Measurements from ENCODE around the gene SLCO4A1. TPM values are rescaled to one million over a fixed set of nuclear protein-coding genes. Genes with fewer than 3 reads are reported as not detected.

The SLCO4A1 gene
- total and polyA plus RNA-seq, 12 donors, result 0.39 to 27.0 (median 4.9) TPM

DNA sequence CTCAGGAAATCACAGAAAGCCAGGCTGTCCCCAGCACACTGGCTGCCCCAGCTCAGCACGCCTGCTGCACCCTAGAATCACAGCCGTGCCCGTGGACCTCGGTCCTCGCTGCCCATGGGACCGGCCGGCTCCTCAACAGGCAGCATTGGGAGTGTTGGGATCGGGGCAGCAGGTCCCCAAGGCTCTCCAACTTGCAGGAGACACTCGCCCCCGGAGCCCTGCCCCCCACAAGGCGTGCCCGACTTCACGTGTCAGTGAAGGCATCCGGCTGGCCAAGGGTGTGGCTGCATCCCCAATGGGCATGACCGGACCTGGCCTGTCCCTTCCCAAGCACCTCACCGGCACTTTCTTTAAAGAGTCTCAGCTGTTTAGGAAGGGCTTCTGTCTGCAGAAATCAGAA lies 63.3 kb downstream of the SLCO4A1 start:
- no peak for DNase-seq
- Histone ChIP-seq H3K36me3 (replicated peaks in 1 of 2) (no peaks in the 10 kb centered on the region), H3K9me3 (replicated peaks in 1 of 3) (no peaks in the 10 kb centered on the region), H3K27me3 (peaks cover 36% of the 10 kb centered on the region), H3K4me3 (no peak overlapping the region), H3K27ac (no peak overlapping the region), H3K4me1 (replicated peaks in 1 of 2) (peaks cover 0 to 9% of the 10 kb centered on the region in 2 donors)
- TF ChIP-seq, protein P1, sequence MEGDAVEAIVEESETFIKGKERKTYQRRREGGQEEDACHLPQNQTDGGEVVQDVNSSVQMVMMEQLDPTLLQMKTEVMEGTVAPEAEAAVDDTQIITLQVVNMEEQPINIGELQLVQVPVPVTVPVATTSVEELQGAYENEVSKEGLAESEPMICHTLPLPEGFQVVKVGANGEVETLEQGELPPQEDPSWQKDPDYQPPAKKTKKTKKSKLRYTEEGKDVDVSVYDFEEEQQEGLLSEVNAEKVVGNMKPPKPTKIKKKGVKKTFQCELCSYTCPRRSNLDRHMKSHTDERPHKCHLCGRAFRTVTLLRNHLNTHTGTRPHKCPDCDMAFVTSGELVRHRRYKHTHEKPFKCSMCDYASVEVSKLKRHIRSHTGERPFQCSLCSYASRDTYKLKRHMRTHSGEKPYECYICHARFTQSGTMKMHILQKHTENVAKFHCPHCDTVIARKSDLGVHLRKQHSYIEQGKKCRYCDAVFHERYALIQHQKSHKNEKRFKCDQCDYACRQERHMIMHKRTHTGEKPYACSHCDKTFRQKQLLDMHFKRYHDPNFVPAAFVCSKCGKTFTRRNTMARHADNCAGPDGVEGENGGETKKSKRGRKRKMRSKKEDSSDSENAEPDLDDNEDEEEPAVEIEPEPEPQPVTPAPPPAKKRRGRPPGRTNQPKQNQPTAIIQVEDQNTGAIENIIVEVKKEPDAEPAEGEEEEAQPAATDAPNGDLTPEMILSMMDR (IDR thresholded peaks at IDR 0.05), result no peak
- no peak for TF ChIP-seq POLR2A (IDR thresholded peaks at IDR 0.05)
- intact Hi-C loops (cut with DNase I), result no loop called here
- 75 to 89% (median 87%) methylated on average over 5 to 16 of the region's 16 CpGs for WGBS, 4 donors

DNA sequence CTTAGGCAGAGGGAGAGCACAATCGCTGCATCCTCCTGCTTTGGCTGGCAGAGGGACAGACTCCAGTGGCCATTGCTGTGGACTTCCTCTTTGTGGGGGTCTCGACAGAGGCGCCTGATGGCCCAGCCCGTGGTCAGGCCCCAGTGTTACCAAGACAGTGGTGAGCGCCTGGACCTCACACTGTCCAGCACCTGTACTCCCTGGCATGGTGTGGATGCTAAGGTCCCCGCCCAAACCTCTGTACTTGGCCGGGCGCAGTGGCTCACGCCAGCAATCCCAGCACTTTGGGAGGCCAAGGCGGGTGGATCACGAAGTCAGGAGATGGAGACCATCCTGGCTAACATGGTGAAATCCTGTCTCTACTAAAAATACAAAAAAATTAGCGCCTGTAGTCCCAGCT lies 64.0 kb downstream of the SLCO4A1 start:
- no peaks in the 10 kb centered on the region for H3K36me3 ChIP-seq (replicated peaks in 1 of 2)
- H3K27me3 ChIP-seq, result peaks cover 42% of the 10 kb centered on the region
- no peak for DNase-seq
- H3K4me3 ChIP-seq, result no peak overlapping the region
- peaks cover 0 to 9% of the 10 kb centered on the region in 2 donors for H3K4me1 ChIP-seq (replicated peaks in 1 of 2)
- no peak overlapping the region for H3K27ac ChIP-seq
- no peak for TF ChIP-seq POLR2A (IDR thresholded peaks at IDR 0.05)
- TF ChIP-seq, protein P1 (IDR thresholded peaks at IDR 0.05), result no peak
- intact Hi-C loops (cut with DNase I), result no loop called here
- WGBS, 4 donors, result 87 to 94% (median 88%) methylated on average over 8 to 12 of the region's 12 CpGs
- no peaks in the 10 kb centered on the region for H3K9me3 ChIP-seq (replicated peaks in 1 of 3)

DNA sequence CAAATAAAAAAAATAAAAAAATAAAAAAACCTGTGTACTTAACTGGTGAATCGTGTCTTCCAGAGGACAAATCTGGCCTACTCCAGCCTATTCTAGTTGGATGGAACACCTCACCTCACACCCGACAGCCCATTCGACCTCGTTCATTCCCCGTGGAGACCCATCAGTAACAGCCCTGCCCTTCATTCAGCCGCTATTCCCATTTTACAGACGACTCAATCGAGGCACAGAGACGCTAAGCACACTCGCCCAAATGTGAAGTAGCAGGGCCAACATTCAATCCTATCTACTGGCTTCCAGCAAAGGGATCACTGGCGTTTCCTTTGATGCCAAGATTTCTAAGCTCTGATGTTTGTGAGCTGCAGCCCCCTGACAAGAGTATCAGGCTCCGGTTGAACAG lies 64.6 kb downstream of the SLCO4A1 start:
- intact Hi-C loops (cut with DNase I), result no loop called here
- DNase-seq, result no peak
- Histone ChIP-seq H3K4me1 (replicated peaks in 1 of 2) (peaks cover 0 to 9% of the 10 kb centered on the region in 2 donors), H3K27me3 (peaks cover 42% of the 10 kb centered on the region), H3K4me3 (no peak overlapping the region), H3K27ac (no peak overlapping the region), H3K36me3 (replicated peaks in 1 of 2) (no peaks in the 10 kb centered on the region), H3K9me3 (replicated peaks in 1 of 3) (no peaks in the 10 kb centered on the region)
- TF ChIP-seq POLR2A (IDR thresholded peaks at IDR 0.05), result no peak
- TF ChIP-seq, protein P1 (IDR thresholded peaks at IDR 0.05), result no peak
- 78 to 84% (median 81%) methylated on average over 11 to 12 of the region's 12 CpGs for WGBS, 4 donors

DNA sequence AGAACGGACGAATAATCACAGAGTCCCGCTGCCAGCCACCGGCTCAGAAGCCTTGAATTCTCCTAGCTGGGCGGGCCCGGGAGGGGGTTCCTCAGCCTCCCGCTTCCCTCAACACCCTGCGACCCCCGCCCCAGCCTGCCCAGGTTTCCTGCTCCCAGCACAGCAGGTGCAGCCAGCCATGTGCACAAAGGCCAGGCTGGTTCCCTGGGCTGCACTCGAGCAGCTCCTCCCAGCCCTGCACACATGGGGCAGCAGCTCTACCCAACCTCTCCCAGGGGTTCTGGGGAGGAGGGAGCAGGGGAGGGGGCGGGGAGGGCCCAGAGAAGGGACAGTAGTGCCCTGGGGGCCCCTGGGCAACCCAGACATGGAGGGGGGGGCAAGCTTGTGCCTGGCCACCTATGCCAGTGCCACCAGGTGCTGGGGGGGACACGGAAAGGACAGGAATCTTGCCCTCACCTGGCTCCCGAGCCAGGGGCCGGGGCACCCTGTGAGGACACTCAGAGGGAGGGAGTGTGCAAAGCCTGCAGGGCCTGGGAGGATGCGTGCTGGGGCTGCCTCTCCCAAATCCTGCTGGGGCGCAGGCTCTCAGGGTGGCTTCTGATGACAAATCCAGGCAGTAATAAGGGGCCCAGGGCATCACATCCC lies 65.1 kb downstream of the SLCO4A1 start:
- Histone ChIP-seq H3K27me3 (peaks cover 42% of the 10 kb centered on the region), H3K36me3 (replicated peaks in 1 of 2) (no peaks in the 10 kb centered on the region), H3K4me3 (no peak overlapping the region), H3K4me1 (replicated peaks in 1 of 2) (peaks cover 0 to 9% of the 10 kb centered on the region in 2 donors), H3K9me3 (replicated peaks in 1 of 3) (no peaks in the 10 kb centered on the region), H3K27ac (no peak overlapping the region)
- WGBS, 4 donors, result 30 to 61% (median 54%) methylated on average over 2 to 16 of the region's 16 CpGs
- TF ChIP-seq, protein P1 (IDR thresholded peaks at IDR 0.05), result no peak
- no peak for TF ChIP-seq POLR2A (IDR thresholded peaks at IDR 0.05)
- intact Hi-C loops (cut with DNase I), result no loop called here
- DNase-seq, result no peak

All from adrenal gland (tissue), 12 donors.